GM18520 (cell line): ENCODE measurements around the gene SMYD5.
A peak's percentile ranks its signal among the peaks of the same experiment; 100 is the strongest.

Experiments
- ATAC-seq: cut with Tn5 transposase; IDR thresholded peaks from one replicate; pipeline ENCODE4 v1.9.1; 2021; ENCODE audit not compliant: unreplicated experiment

SMYD5 gene

GRCh38 chr2:73203055-73203681, 10.9 kb upstream of the SMYD5 start:
- ATAC-seq: no peak

DNA sequence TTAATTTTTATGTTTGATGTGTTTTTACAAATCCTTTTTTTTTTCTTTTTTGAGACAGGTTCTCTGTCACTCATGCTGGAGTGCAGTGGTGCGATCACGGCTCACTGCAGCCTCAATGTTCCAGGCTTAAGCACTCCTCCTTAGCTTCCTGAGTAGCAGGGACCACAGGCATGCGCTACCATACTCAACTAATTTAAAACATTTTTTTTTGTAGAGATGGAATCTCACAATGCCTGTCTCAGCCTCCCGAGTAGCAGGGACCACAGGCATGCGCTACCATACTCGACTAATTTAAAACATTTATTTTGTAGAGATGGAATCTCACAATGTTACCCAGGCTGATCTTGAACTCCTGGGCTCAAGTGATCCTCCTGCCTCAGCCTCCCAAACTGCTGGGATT, 8.4 kb upstream of the SMYD5 start:
- ATAC-seq: no peak

DNA sequence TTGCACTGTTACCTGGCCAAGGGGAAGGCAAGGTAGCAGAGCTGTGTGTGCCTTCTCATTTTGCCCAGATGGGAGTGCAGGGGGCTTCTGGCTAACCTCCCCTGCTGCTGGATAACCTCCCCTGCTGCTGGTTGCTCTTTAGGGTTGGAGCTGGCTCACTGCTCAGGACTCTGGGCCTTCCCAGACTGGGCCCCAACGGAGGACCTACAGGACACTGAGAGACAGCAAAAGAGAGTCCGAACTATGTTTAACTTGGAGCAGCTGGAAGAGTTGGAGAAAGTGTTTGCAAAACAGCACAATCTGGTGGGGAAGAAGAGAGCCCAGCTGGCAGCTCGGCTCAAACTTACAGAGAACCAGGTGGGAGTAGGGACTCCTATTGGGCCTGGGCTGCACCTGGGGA, 5.8 kb upstream of the SMYD5 start:
- ATAC-seq: no peak

DNA sequence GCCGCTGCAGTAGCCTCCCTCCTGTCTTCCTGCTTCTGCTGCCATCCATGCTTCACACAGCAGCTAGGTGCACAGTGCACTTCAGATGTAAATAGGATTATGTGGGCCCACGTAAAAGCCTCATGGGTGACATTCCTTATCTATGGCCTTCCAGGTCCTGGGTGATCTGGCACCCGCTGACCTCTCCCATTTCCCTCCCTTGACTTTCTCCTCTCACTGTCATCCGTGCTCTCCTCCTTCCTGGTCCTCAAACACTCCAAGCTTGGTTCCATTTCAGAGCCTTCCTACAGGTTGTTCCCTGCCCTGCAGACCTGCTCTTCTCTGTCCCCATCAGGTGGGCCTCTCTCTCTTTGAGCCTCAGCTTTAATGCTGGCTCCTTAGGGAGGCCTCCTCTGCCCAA, 4.0 kb upstream of the SMYD5 start:
- ATAC-seq: no peak

DNA sequence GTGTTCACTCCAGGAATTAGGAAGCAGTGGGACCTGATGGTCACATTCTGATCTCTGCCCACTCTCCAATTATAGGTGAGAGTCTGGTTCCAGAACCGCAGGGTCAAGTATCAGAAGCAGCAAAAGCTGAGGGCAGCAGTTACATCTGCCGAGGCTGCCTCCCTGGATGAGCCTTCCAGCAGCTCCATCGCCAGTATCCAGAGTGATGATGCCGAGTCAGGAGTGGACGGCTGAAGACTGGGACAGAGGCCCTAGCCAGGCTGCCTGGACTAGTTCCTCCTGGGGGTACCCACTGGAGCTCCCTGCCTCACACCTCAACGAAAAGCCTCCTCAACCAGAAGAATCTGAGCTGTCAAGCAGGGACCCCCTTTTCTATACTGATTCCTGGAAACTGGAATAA, 3.3 kb upstream of the SMYD5 start:
- no peak for ATAC-seq

DNA sequence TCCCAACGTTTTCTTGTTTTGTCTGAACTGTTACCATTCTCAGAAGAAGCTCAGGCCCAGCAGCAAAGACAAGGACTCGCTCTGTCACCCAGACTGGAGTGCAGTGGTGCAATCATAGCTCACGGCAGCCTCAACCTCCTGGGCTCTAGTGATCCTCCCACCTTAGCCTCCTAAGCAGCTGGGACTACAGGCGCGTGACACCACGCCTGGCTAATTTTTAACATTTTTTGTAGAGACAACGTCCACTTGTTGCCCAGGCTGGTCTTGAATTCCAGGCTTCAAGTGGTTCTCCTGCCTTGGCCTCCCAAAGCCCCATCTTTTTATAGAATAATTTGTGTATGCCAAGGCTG, 2.0 kb upstream of the SMYD5 start:
- ATAC-seq: no peak

GRCh38 chr2:73212448-73213176, 1.4 kb upstream of the SMYD5 start:
- ATAC-seq: peak; percentile 59

DNA sequence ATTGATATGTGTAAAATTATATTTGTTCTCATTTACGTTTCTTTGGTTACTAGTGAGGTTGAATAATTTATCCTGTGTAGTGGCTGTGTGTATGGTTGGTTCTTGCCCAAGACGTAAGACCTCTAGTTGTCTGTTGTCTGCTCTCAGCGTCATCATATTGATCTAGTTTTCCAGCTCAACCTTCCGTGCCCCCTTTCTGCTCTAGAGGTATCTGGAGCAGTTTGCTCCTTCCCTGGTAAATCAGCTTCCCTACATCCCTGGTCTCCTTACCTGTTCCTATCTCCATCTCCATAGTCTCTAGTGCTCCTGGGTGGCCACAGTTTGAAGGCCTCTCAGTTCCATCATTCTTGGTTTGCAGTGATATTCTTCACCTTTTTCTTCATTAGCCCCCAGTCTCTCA, 1.2 kb downstream of the SMYD5 start:
- no peak for ATAC-seq

- no peak for ATAC-seq
Measured at GRCh38 chr2:73217160-73217559, 3.1 kb downstream of the SMYD5 start.

- ATAC-seq: no peak
Measured at GRCh38 chr2:73217826-73218225, 3.8 kb downstream of the SMYD5 start.

- no peak for ATAC-seq
Measured at GRCh38 chr2:73218298-73218697, 4.3 kb downstream of the SMYD5 start.

GRCh38 chr2:73223821-73224220, 9.8 kb downstream of the SMYD5 start:
- no peak for ATAC-seq

- no peak for ATAC-seq
Measured at GRCh38 chr2:73225513-73226360, 11.7 kb downstream of the SMYD5 start.

GRCh38 chr2:73227086-73227485, 13.0 kb downstream of the SMYD5 start:
- ATAC-seq: no peak

- ATAC-seq: no peak
Measured at GRCh38 chr2:73228631-73229030, 14.6 kb downstream of the SMYD5 start.

DNA sequence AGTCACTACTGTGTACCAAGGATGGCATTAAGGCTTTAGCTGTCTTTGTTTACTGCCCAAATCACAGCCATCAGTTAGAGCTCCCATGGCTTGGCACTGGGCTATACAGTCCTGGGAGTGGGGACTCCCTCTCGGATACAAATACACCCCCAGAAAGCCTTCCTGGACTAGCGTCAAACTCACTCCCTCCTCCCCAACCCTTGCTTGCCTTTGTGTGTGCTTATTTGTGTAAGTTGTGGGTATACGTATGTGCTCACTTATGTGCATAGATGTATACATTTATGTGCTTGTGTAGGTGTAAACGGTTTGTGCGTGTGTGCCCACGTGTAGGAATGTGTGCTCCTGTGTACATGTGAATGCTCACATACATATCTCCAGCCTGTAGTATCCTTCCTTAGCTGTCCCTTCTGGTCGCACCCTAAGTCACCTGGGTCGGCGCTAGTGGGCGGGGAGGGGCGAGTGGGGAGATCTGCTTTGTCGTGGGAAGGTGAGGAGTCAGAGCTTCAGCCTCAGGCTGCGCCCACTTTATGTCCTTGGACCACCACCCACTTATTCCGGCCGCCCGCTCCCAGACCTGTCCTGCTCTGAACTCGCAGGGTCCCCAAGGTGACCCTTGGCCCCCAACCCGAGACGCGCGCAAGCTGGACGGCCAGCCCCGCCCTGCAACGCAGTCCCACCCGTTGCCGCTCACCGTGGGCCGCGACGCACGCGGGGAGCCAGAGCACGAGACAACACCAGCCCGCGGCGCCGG, 18.5 kb downstream of the SMYD5 start:
- ATAC-seq: peak; percentile 0

DNA sequence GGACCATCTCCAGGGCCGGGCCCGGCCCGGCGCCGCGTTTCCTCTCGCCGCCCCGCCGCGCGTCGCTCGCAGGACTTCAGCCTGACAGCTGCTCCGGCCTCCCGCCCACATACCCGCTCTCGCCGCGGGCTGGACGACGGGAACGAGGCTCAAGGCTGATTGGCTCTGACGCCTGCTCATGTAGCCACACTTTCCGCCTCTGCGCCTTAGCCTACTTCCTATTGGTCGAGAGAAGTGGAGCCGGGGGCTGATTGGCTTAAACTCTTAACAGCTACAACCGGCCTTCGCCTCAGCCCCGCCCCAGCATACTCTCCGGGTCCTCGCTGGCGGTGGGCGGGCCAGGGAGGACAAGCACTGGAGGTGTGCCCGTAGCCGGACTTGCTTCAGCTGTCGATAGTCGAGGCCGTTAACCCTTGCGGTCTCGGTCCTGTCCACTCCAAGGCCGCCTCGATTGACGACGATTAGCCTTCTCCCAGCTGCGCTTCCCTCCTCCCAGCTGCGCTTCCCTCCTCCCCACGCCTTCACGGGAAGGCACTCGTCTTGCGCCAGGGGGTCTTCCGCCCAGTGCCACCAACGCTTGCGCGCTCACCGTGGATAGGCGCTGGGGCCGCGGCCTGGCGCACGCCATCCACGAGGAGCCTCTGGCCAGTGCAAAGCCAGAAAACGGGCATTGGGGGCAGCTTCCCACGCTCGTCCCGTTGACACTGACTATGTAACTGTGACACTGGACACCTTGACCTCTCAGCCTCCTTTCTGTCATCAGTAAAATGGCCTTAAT, 19.3 kb downstream of the SMYD5 start, which contains the start of gene PRADC1:
TSS of gene PRADC1 (minus strand) at position 86 of the 778 bp plus-strand sequence. CDS start at position 7, 79 bp downstream.
- peak; percentile 92 for ATAC-seq

- ATAC-seq: peak; percentile 39
Measured at GRCh38 chr2:73233932-73234832, 20.1 kb downstream of the SMYD5 start, which contains the start of gene CCT7. TSS of gene CCT7 (plus strand) at chr2:73234308. CDS start at chr2:73234379, 71 bp downstream.

GRCh38 chr2:73235315-73236028, 21.4 kb downstream of the SMYD5 start:
- no peak for ATAC-seq
